Thyroid gland (tissue), 4 donors: ENCODE measurements around the gene TCF7L1.

Experiments
- POLR2A ChIP-seq, 2 donors: fragments of 450-650 bp; IDR thresholded peaks; one replicate each; pipeline ENCODE4 v1.6.1; 2017; ENCODE audit warnings: antibody characterized with exemption in 2 of 2, mild to moderate bottlenecking in 2 of 2, moderate library complexity in 1 of 2
- TF ChIP-seq, protein P1 (sequence below), 6 experiments: fragments of 200-600 bp in 3 of 6; fragments of 450-650 bp in 3 of 6; sonication (generic) in 3 of 6; IDR thresholded peaks; one replicate each; pipeline ENCODE4 v1.5.1; 2016 to 2019; ENCODE audit warnings: antibody characterized with exemption in 6 of 6, mild to moderate bottlenecking in 2 of 6, inconsistent platforms in 1 of 6, moderate library complexity in 1 of 6

GRCh38 chr2:85135660-85135914, 2.4 kb downstream of the TCF7L1 start:
- TF ChIP-seq, protein P1, sequence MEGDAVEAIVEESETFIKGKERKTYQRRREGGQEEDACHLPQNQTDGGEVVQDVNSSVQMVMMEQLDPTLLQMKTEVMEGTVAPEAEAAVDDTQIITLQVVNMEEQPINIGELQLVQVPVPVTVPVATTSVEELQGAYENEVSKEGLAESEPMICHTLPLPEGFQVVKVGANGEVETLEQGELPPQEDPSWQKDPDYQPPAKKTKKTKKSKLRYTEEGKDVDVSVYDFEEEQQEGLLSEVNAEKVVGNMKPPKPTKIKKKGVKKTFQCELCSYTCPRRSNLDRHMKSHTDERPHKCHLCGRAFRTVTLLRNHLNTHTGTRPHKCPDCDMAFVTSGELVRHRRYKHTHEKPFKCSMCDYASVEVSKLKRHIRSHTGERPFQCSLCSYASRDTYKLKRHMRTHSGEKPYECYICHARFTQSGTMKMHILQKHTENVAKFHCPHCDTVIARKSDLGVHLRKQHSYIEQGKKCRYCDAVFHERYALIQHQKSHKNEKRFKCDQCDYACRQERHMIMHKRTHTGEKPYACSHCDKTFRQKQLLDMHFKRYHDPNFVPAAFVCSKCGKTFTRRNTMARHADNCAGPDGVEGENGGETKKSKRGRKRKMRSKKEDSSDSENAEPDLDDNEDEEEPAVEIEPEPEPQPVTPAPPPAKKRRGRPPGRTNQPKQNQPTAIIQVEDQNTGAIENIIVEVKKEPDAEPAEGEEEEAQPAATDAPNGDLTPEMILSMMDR (IDR thresholded peaks at IDR 0.05): no peak
- TF ChIP-seq POLR2A (IDR thresholded peaks at IDR 0.05): no peak
